OCI-M1 (cell line): Measurements from ENCODE around the gene MRPL39.
A peak's percentile ranks its signal among the peaks of the same experiment; 100 is the strongest.
"Not testable (repeated sequence)": the region's sequence is repeated elsewhere in the genome, so short reads cannot be mapped to it uniquely, and the experiment has no call there.

Source experiments
- DNase-seq: peaks from one replicate; lab custom pipeline; 2025; lab: John Stamatoyannopoulos, UW

The MRPL39 gene

DNA sequence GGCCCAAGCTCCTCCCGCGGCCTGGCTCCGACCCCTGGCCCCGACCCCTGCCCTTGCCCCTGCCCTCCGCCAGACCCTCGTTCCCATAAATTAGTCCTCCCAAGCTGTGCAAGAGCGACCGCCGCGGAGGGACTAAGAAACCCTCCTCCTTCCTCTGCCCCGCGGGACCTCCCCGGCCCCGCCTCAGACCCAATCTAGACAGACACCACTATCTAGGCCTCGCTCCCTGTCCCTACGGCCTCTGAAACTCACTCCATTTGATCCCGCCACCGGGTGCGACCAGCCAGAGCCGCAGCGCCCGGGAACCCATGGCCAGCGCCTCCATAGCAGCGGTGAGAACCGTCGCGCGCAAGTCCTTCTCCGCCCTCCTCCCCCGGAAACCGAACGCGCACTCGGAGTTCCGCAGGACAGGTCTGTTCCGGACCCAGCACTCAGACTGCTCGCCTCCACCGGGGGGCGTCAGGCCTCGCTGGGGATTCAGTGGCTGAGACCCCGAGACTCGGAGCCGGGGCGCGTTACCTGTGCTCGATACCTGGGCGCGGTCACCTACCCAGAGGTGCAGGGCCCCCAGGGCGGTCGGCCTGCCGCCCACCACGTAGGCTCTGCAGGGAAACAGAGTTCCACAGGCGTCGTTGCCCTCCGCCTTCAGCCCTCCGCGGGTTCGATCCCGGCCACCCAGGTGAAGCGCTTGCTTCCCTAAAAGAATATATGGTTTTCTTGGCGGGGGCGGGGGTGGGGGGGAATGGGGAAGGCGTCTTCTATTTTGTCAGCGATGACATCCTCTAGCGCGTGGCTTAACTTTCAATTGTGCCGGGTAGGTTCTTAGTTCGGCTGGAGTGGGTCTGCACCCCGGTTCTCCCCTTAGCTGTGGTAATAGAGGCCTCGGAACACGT, at the start of gene MRPL39:
Gene MRPL39 (minus strand): TSS at position 331 of the 893 bp plus-strand sequence. CDS start 6 bp downstream, at position 325.
- DNase-seq, result peak; percentile 93

DNA sequence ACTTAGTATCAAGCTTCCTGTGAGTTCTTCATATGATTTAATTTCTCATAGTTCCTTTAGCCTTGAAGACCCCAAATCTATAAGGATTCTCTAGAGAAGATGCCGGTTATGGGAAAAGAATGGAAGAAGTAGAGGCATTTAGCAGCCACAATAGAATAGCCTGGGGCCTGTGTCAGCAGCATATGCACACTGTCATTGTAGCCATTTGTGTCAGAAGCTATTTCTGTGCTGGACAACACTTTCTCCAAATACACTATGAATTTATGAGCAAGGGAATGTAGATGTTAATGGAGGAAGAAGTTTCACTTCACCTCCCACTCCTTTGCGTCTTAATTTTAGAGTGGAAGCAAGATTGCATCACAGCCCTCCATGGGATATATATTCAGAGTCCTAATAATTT, 49.1 kb upstream of the MRPL39 start:
- DNase-seq, result no peak

DNA sequence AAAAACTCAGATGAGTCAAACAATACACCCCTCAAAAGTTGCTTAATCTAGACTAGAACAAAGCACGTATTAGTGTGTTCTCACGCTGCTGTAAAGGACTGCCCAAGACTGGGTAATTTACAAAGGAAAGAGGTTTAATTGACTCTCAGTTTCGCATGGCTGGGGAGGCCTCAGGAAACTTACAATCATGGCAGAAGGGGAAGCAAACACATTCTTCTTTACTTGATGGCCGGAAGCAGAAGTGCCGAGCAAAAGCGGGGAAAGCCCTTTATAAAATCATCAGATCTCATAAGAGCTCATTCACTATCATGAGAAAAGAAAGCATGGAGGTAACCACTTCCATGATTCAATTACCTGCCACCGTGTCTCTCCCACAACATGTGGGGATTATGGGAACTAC, 41.9 kb upstream of the MRPL39 start:
- DNase-seq, result no peak

DNA sequence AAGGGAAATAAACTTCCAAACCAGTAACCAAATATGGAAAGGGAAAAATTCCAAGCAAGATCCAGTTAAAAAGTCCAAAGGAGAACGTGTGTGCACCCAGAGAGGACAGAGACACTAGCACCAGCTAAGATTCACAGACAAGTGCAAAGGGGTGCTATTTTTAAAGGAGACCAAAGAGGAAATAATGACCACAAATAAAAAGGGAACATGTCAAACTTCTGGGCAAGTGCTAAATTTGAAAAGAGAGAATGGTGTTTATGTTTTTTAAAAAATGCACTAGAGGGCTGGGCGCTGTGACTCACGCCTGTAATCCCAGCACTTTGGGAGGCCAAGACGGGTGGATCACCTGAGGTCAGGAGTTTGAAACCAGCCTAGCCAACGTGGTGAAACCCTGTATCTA, 40.4 kb upstream of the MRPL39 start:
- no peak for DNase-seq

DNA sequence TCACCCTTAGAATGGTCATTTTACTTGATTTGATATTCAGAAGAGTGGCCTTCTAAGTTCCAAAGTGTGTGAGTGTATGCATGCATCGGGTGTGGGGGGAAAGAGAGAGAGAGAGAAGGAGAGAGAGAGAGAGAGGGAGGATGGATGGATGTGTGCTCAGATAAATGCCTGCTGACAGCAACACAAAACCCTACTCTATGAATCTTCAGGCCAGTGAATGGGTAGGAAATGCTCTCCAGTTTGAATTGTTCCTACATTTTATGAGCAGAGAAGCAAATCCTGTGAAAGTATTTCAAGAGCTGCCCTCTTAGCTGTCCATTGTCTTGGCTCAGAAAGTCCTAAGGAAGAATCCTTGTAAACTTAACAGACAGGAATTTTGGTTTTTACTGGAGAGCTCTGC, 39.2 kb upstream of the MRPL39 start:
- no peak for DNase-seq

DNA sequence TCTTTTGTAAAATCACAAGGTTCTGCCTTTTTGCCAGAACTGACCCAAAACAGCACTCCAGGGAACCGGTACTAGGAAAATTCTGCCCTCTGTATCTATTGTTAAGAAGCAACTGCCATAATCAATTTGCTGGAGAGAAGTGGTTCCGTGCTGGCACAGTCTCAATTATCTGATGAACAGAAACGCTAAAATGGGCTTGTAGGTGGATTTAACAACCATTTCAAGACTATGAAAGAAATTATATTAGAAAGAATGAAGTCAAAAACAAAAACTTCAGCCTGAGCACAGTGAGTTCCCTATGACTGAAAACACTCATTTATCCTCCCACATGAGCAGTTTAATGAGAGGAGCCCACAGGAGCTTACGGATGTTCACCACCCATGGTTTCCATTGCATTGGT, 36.2 kb upstream of the MRPL39 start:
- DNase-seq, result no peak

DNA sequence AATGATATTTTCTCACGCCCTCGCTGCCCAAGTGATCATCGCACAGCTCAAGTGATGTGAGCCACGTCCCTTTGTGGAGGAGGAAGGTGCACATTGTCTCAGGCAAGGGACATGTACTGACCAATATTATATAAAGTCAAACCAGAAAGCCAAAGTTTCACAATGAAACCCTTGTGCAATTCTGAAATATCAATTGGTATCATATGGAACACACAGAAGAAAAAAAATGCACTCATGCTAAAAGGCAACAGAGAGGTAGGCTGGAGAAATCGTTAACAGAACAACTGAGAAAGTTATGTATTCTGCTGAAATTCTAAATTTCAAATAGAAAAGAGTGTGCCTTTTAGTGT, 33.6 kb upstream of the MRPL39 start:
- no peak for DNase-seq

DNA sequence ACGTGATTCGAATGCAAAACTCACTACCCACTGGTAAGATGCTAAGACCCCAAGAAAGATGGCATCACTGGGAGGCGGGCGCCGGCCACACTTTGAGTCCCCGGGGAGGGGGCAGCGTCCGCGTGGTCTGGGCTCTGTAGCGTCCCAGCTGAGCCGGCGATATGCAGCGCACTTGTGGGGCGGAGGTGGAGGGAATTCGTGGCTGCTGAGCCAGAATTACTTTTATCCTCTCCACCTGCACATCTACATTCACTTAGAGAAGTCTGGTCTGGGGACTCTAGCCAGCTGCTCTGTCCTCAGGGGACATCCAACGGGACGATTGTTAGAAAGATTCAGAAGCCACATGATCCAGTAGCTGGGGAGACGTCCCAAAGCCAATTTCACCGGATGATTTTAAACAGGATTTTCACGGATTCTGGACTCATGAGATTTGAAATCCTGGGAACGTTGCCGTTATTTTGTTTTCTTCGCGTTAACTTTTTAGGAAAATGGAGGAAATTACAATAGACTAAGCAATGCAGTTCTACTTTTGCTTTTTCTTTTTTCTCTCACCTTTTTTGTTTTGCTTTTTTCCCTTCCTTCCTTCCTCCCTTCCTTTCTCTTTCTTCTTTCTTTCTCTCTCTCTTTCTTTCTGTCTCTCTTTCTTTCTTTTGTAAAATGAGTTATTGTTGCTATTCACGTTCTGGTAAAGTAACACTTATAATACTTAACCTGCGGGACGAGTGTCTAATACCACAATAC, 33.1 kb upstream of the MRPL39 start:
- no peak for DNase-seq

DNA sequence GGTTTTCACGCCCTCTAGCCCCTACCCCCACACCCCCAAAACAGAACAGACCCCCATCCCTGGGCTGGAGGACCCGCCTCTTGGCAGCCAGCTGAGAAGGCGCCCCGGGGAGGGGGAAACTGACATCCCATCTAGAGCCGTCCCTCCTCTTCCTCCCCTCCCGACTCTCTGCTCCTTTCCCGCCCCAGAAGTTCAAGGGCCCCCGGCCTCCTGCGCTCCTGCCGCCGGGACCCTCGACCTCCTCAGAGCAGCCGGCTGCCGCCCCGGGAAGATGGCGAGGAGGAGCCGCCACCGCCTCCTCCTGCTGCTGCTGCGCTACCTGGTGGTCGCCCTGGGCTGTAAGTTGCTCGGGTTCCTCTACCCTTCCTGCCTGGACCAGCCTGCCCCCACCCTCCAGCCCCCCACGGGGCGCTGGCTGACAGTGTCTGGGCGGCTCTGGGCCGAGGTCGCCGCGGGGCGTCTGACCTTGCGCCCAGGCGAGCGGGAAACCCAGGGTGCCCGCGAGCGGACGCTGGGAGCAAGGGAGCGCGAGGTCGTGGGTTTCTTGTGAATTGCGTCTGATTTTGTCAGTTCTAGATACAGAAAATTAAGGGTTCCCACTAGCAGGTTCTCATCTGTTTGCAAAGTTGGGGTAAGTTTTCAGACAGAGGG, 32.4 kb upstream of the MRPL39 start:
- DNase-seq, result no peak

DNA sequence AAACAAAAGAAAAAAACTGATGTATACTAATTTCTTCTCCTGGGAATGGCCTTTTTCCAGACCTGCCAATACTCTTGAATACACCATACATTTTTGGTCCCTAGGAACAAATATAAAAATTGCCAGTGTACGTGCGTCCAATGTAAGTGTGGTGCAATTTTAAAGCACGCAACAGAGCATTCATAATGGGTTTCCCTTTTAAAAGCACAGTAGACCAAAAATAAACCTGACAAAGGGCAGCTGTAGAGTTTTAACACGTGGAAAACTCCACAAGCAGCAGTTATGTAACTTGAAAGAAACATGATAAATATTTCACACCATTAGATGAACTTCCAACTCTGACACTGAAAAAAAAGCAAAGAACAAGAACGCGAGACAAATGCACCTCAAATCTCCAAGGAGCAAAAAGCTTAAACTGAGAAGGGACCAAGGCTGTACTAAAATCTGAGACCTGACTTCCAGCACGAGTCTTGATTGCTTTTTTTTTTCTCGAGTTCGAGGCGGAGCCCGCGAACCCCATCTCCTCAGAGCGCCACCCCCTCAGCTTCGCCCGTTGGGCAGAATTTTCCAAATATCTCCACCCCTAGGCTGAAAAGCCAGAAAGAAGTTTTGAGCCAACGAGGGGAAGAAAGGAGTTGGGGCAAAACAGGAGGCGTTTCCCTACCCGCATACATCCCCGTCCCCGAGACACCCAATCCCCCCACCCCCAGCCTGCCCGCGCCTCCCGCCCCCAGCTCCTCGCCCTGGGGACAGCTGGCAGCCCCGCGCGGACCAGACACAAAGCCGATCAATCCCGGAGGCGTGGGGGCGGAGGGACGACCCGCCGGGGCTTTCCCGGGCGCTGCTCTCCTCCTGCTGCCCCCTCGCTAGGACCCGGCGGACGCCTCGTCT, 31.6 kb upstream of the MRPL39 start, which contains the start of gene JAM2:
Gene JAM2 (plus strand): TSS at position 599 of the 891 bp plus-strand sequence. CDS start 564 bp downstream, outside the sequence.
- DNase-seq, result no peak

DNA sequence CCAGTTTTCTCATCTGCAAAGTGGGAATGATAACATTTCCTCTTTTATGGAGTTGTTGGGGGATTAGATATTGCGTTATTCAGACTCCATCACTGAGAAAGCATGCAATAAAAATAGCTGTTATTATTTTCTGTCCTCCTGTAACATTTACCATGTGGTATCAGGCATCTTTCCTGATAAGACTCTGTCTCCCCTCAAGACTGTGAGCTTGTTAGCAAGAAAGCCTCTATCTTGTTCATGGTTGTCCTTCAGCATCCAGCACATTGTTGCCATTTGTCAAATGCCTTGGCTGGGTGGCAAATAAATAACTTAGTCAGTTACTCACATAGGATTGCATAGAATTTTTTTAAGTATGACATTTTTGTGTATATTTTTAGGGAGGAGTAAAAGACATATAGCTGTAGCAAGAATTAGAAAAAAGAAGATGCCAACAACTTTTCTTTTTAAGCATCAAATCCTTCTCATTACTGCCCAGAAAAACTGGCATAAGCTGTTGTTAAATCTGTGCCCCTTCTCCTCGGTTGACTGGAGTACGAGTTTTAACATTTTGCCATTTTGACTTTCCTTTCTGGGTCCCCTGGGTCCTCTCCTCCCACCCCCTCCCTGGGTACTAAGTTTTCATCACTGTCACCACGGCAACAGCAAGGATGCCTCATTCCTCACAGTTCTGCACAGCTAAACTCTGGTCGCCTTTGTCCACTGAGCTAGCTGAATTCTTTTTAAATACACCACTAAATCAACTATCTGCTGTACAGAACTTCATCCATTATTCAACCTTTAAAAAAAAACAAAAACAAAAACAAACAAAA, 30.8 kb upstream of the MRPL39 start:
- DNase-seq, result no peak

DNA sequence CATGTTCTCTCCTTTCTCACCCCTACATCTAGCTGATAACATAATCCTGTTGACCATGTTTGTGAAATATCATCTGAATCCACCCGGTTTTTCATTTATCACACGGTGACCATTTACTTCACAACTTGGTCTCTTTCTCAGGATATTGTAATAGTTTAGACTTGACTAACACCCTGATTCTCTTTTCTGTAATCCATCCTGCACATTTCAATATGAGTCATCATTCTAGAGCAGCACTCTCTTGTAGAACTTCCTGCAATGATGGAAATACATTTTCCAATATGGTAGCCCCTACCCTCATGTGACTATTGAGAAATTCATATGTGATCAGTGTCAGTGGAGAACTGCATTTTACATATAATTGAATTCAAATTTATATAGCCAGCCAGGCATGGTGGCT, 29.4 kb upstream of the MRPL39 start:
- DNase-seq, result no peak

DNA sequence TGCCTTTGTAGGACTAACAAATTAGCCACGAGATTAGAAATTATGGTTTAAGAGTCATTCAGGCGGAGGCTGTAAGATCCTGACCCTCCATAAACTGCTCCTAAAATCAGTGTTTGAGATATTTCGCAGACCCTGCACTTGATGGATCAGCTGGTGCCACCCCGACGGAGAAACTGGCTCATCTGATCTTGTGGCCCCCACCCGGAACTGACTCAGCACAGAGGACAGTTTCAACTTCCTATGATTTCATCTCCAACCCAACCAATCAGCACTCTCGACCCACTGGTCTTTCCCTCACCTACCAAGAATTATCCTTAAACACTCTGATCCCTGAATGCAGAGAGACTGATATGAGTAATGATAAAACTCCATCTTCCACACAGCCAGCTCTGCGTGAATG, 28.0 kb upstream of the MRPL39 start:
- DNase-seq, result peak; percentile 13

DNA sequence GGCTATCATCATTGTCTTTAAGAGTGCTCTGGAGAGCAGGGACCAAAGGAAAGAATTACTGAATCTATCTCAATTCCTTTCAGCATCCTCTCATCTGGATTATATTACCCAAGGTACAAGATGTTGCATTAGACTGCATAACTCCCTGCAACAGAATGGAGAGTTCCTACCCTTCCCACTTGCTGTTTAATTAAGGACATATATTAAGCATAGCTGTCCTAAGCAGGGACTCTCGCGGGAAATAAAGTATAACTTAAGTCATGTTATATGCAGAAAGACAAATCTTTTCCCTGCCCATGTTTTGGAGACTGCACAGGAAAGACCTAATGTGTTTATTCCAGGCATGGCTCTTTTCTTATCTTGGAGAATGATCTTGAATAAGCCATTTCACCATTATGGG, 25.0 kb upstream of the MRPL39 start:
- DNase-seq, result no peak

DNA sequence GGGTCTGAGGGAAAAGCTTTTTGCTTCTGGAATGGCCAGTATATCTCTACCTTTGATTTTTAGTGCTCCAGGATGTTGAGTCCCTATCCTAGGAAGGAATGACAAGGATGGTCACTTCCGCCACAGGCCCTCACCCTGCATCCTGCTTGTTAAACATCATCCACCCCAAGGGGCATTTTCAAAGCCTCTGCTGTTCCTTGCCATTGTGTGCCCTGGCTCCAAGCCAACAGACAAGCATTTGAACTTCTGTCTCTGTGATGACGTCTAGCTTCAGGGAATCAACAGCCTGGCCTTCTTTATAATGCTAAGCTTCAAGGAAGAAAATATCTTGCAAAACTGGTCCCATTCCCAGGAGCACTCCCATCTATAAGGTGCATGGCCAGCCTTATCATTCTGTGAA, 19.5 kb upstream of the MRPL39 start:
- no peak for DNase-seq

DNA sequence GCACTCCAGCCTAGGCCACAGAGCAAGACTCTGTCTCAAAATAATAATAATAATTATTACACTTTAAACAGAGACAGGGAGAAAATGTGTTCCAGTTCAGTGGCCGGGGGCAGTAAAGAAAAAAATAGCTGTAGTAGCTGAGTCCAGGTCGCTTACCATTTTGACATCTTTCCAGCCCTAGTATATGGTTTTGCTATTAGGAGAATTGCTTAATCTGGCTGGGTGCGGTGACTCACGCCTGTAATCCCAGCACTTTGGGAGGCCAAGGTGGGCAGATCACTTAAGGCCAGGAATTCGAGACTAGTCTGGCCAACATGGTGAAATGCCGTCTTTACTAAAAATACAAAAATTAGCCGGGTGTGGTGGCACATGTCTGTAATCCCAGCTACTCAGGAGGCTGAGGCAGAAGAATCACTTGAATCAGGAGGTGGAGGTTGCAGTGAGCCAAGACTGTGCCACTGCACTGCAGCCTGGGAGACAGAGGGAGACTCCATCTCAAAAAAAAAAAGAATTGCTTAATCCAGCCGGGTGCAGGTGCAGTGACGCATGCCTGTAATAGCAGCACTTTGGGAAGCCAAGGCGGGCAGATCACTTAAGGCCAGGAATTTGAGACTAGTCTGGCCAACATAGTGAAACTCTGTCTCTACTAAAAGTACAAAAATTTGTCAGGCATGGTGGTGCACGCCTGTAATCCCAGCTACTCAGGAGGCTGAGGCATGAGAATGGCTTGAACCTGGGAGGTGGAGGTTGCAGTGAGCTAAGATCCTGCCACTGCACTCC, 18.7 kb upstream of the MRPL39 start:
- DNase-seq, result not testable (repeated sequence)

DNA sequence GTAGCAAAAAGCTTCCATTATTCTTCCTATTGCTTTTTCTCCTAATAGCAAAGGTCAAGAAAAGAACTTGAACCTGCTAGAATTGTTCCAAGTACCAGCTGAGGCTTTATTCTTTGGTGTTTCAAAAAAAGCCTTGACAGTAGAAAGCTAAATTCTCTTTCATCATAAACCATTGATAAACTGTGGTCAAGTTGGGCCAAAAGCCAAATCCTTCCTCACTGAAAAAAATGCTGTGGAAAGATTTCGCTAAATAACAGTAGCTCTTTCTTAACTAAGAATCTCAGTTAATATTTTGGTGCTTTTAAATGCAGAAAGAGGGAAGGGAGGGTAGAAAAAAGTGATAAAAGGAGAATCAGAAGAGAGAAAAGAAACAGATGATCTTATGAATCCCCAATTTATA, 17.8 kb upstream of the MRPL39 start:
- peak; percentile 28 for DNase-seq

DNA sequence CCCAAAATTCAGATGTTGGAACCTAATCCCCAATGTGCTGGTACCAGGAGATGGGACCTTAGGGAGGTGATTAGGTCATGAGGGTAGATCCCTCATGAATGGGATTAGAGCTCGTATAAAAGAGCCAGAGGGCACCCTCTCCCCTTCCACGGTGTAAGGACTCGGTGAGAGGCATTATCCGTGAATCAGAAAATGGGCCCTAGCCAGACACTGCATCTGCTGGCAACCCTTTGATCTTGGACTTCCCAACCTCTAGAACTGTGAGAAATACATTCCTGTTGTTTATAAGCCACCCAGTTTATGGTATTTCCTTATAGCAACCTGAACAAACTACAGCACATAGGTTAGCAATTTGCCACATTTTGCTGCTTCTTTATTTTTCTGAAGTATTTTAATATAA, 17.2 kb upstream of the MRPL39 start:
- no peak for DNase-seq

DNA sequence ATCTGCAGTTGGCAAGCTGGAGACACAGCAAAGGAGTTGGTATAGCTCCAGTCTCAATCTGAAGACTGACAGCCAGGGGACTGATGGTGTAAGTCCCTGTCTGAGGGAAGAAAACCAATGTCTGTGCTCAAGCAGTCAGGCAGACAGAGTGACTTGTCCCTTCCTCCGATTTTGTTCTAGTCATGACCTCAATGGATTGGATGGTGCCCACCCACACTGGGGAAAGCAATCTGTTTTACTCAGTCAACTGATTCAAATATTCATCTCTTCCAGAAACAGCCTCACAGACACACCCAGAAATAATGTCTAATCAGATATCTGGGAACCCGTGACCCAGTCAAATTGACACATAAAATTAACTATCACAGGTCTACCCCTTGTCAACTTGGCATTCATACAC, 11.9 kb upstream of the MRPL39 start:
- DNase-seq, result no peak

DNA sequence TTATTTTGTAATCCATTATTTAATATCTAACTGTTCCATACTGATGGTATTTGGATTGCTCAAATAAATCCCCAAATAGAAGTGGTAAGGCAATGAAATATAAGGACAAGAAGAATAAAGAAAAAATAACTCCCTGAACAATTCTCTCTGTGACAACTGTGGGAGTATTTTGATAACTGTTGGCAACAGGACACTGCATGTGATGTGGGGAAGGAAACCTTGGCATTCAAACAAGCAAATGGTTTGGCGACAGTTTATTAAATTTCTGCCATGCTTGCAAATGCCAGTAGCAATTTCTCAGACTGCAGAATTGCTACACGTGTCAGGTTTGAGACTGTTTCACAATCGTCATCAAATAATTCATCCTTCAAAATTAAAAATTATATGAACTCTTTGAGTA, 8.6 kb upstream of the MRPL39 start:
- no peak for DNase-seq
